WTC11 (cell line): ENCODE measurements around the gene SDCCAG8.

Source experiments
- USF1 ChIP-seq: sonication (generic); formaldehyde crosslinking; IDR thresholded peaks from 2 replicates; pipeline ENCODE4 v1.8.0; 2022; ENCODE audit warnings: mild to moderate bottlenecking, missing genetic modification reagents
- ZNF121 ChIP-seq: sonication (generic); formaldehyde crosslinking; IDR thresholded peaks from 2 replicates; pipeline ENCODE4 v1.8.0; 2023; ENCODE audit warnings: missing genetic modification reagents
- ZNF232 ChIP-seq: sonication (generic); formaldehyde crosslinking; IDR thresholded peaks from 2 replicates; pipeline ENCODE4 v1.8.0; 2022; ENCODE audit warnings: mild to moderate bottlenecking, missing genetic modification reagents

GRCh38 chr1:243349128-243349527 lies 93.3 kb downstream of the SDCCAG8 start:
- TF ChIP-seq ZNF232 (CRISPR knock-in tag) (no peak), ZNF121 (CRISPR knock-in tag) (no peak), USF1 (CRISPR knock-in tag) (no peak)
